GM19468 (cell line): ENCODE data around the gene ESR2.

Experiments
- ATAC-seq: cut with Tn5 transposase; IDR thresholded peaks from one replicate; pipeline ENCODE4 v1.9.1; 2021; ENCODE audit warnings: mild to moderate bottlenecking, moderate library complexity, moderate number of reproducible peaks; ENCODE audit not compliant: unreplicated experiment; ENCODE audit errors: extremely low read depth

The ESR2 gene

DNA sequence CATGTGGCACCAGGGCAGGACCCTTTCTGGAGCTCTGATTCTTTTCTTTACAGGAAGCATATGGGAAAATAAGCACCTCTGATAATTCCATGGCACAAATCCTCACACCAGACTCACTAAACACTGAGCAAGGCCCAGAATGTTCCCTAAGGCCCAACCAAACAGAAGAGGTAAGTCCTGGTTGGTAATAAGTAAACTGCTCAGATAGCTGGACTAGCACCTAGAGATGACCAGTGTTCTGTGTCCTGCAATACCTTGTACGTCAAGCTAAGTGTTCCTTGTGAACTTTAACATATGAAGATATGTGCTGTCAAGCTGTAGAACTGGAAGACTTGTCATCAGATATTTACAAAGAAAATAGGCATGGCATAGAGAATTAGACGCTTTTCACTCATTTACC is 186.7 kb downstream of the ESR2 start:
- no peak for ATAC-seq

DNA sequence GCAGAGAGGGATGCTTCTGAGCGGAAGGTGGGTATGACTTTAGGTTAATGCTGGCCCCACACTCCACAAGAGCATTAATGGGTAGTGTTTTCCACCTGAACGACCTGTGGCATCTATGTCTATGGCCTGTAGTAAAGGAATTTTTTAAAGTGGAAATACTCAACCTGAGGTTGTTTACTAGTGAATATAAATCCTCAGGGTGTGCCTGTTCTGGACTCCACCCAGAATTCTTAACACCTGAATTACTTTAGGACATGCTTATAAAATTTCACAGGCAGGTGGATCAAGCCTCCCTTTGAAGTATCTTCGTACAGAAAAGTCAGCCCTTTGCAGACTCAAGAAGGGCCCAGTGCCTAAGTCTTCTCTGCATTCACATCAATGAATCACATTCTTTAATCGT is 196.1 kb downstream of the ESR2 start:
- ATAC-seq = no peak

DNA sequence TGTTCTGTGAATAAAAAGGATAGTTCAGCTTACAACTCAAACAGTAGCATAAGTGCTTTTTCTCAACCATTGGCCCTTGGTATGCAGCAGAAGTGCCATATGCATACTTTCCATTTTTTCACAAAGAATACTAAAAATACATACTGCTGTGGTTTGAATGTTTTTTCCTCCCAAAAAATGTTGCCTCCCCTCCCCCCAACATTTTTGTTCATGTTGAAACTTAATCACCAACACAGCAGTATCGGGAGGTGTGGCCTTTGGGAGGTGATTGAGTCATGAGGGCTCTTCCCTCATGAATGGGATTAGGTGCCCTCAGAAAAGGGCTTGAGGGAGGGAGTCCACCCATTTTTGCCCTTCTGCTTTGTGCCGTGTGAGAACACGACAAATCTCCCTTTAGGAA is 198.6 kb downstream of the ESR2 start:
- no peak for ATAC-seq

DNA sequence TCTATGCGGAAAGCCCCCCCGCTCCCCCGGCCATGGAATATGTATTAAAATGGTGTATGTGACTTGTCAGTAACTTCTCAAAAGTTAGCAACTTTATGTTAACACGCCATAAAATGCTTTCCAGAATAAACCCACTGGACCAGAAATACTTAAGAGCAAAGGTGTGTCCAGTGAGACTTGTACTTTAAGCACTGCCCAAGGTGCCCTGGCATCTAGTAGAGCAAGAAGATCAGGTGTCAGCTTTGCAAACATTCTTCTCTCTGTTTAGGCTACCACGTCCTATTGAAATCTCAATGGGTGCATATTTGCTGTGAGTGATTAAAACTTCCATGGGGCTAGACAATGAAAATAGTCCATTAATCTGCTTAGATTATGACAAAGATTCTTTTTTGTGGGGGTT is 201.2 kb downstream of the ESR2 start:
- ATAC-seq = no peak

DNA sequence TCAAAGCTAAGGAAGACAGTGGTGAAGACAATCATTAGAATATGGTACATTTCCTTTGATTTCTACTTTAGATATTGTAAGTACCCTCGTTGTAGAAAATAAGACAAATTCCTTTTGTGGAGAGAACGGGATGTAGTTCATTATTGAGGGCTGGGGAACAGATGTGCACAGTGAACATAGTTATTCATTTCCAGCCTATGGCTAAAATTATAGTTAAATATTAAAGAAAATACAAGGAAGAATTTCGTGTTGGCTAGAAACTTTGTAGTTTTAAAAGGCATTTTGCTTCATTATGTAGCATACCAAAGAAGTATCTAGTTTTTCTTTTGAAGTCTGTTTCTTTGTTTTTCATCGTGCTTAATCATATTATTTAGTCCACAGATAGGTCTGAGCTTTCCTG is 201.8 kb downstream of the ESR2 start:
- no peak for ATAC-seq

DNA sequence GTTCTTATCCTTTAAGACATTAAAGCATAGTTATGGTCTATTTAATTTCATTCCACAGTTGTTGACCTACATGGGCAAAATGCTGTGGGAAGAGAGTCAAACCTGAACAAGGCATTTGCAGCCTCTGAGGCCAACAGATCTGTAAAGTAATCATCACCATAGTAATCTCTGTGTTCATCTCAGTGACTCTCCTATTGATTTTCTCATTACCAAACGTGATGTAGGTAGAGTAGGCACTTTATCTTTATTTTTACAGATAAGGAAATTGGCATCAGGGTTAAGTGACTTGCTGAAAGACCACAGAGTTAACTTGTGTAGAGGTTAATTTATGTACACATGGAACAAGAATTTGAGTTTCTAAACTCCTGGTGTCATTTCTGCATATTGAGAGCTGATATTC is 203.0 kb downstream of the ESR2 start:
- ATAC-seq = no peak

DNA sequence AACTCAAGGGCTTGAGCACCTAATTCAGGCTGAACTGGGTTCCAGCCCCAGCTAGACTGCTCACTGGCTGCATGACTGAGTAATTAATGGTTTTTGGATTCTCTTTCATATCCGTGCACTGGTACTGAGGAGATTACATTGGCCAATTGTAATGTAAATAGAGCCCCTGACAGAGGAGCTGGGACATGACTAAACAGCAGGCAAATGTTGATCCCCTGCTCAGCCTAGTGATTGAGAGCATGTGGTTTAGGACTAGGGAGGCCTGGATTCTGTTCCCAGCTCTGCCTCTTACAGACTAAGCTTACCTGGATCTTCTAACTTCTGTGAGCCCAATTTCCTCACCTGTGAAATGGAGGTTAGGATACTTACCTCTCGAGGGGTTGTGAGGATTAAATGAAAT is 204.3 kb downstream of the ESR2 start:
- no peak for ATAC-seq

DNA sequence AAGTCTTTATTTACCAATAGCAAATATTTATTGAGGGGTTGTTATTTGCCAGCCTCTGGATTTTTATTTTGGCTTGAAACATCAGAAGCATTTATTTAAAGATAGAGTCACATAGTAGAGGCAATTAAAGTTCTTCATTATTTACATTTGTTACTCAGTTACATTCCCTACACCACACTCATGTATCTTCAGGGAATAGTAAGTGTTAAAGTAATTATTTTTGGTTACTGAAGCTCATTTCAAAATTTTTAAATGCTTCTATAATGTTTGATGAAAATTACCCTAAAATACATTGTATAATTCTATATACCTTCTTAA is 205.6 kb downstream of the ESR2 start:
- no peak for ATAC-seq

DNA sequence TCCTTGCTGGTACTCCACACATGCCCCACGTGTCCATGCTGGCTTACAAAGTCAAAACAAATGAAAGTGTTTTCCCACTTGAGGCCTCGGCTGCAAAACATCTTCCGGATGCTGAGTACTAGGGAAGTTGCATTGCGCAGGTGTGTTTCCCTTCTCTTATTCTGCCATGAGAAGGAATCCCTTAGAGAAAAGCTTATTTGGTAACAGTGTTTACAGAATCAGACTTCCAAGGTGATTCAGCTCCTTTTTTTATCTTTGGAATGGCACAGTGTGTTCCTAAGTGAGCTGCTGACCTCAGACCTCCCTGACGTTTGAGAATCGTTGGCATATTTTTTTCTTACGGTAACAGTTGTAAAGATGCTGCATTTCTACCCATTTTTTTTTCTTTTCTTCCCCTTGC is 211.3 kb downstream of the ESR2 start:
- no peak for ATAC-seq

DNA sequence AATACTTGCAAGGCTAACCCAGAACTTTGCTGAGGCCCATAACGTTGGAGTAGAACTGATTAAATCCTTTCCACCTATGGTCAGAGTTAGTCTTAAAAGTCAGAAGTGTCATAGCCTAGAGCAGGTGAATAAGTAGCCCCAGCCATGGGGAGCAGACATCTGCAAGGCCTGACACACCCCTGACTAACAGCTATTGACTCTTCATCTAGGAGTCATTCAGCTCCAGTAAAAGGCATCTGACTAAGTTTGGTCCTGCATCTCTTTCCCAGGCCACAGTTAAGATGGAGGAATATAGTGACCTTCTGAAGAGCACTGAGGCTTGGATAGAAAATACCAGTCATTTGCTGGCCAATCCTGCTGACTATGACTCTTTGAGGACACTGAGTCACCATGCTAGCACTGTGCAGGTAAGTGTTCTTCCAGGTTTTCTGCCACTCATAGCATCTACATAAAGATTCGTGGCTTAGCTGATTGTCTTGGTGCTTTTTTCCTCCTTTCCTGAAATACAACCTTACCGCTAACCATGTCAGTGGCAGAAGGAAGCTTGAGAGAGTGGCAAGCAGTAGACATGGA is 212.9 kb downstream of the ESR2 start:
- ATAC-seq = no peak

DNA sequence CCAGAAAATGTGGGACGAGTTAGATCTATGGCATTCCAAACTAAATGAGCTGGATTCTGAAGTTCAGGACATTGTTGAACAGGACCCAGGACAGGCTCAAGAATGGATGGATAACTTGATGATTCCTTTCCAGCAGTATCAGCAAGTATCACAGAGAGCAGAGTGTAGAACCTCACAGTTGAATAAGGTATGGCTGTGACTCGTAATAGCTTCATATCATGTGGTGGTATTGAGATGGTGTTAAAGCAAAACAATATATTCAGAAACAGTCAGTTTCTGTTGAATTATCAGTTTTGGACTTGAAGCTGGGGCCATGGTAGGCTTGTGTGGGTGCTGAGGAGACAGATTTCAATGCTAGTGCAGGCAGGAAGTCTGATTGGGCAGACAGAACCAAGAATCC is 213.7 kb downstream of the ESR2 start:
- ATAC-seq = no peak

DNA sequence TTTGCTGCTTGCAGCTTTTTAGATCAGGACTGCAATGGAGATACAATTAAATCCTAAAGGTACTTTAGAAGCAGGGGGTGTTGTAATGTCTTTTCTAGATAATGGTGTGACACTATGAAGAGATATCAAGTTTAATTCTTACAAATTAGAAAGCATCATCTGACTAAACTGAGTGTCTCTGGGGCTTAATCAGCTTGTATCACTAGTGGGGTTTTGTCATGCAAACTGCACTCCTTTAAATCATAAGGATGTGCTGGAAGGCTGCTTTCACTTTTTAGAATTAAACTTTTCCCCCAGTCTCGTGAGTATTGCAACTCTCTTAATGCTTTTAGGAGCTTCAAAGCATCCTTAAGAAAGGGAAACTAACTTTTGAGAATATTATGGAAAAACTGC is 218.6 kb downstream of the ESR2 start:
- ATAC-seq = no peak

DNA sequence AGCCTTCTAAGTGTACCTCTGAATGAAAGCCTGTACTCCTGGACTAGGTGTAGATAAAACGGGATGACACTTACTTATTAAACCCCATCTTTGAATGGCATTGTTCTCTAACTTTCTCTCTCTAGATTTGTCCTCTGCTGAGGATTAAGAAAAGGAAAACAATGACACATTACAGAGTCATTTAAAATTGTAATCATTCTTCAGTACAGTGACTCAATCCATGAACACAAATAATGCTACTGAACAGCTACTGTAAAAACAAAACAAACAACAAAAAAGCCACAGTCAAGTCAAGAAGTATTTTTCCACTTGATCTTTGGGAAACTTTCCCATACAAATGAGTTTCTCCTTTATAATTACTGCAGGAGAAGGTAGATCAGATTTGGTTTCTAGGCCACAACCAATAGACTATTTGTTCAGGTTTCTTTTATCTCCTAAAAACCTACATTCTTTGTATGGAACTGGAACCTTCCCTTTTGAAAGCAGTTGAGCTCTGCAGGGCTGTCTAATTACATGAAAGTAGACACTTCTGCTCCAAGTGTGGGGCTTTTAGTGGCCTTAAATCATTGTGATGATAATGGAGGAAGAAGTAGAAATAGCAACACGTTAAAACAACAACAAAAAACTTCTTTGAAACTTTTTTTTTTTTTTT is 219.1 kb downstream of the ESR2 start:
- ATAC-seq = no peak

DNA sequence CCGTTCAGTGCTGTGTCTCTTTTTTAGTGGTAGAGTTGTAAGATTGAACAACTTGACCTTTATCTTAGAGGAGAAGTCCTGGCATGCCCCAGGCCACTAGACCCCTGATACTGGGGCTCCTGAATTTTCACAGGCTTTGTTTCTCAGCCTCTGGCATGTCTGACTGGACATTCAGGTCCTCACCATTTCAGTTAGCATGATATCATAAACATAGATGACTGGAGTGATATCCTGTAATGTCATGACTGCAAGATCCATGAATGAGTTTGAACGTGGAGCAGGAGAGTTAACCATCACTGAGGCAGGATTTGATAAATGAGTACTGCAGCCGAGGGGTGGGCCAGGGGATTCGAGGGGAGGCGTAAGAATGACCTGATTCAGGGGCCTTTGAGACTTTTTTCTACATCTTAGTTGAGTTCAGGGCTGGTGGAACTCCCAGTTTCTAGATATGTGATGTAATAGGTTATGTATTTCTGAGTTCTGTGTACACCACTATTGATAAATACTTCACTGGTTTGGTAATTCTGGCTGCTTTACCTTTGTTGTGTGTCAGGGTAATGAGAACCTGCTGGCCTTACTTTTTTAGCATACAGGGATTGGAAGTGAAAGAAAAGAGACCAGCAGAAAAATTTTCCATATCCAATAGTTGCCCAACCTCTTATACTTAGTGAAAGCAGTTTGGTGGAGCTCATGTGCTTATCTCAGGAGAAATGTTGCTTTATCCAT is 224.4 kb downstream of the ESR2 start:
- ATAC-seq = no peak

DNA sequence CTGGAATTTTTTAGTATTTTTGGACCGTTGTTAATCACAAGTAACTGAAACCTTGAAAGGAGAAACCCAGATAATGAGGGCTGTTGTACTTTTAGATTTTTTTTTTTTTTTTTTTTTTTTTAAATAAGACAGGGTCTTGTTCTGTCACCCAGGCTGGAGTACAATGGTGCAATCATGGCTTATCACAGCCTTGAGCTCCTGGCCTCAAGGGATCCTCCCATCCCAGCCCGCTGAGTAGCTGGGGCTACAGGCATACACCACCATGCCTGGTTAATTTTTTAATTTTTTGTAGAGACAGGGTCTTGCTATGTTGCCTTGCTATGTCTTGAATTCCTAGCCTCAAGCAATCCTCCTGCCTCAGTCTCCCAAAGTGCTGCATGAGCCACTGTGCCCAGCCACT is 229.7 kb downstream of the ESR2 start:
- no peak for ATAC-seq

DNA sequence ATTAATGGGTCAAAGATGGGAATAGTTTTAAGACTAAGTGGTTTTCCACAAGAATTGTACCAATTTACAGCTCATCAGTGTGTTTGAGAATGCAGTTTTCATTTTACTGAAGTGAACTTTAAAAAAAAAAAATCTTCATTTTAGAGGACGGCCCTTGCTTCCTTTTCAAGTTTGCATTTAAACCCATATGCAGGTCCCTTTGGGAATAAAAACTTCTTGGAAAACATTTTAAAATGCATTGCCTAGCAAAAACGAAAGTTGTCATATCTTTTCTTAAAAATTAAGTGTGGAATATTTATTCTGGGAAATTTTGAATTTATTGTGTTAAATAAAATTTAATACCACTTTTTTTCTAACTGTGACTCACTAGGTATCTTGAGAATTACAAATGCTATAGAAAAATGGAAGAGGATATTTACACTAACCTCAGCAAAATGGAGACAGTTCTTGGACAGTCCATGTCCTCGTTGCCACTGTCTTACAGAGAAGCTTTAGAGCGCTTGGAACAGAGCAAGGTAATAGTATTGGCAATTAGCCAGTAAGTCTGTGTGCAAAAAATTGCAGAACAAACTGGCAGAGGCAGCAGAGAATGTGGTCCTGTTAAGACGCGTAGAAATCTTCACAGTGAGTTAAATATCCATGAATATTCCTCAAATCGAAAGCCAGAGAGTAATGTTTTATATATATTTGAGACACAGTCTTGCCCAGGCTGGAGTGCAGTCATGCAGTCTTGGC is 231.6 kb downstream of the ESR2 start:
- ATAC-seq = no peak

DNA sequence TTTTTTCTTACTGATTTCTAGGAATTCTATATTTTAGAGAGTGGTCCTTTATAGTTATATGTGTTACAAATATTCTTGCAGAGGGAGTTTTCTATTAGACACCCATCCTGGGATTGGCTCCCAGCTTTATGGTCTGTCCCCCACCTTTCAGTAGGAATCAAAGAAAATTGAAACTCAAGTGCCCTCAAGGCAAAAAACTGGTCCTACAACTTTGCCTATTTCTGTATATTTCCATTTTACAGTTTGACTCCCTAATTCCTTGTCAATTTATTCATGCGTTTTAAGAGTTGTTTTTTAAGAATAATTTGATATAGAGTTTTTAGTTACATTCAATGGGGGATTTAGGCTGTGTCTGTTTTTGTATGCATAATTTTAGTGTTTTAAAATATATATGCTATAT is 232.5 kb downstream of the ESR2 start:
- ATAC-seq = no peak

DNA sequence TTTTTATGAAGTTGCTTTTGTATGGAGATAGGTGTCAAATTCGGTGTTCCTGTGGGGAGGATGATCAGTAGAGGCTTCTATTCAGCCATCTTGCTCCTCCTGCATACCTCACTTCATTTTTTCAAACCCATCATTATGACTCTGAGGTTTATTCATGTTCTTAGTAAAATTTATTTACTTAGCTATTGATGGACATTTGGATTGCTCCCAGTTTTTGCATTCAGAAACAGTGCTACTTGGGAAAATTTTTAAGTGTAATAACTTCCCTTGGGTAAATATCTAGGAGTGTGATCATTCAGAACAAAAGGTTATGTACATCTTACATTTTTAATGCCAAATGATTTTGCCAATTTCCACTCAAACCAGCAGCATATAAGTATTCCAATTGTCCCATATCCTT is 233.1 kb downstream of the ESR2 start:
- ATAC-seq = no peak

DNA sequence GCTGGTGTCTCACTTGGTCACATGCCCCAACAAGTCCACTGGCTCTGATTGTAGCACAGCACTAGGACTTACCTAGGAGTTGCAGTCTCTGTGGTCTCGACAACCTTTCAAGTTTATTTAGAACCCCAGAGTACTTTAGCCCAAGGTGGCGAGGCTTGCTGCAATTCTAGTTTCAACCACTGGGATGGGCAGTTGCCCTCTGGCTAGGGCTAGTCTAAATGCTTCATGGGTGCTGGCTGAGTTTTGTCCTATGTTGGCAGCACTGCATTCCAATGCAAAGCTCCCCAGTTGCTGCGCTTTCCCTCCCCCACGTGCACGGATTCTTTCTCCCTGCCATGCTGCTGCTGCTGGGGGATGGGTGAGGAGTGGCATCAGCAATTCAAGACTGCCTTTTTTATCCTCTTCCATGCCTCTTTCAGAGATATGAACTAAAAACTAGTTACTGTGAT is 233.5 kb downstream of the ESR2 start:
- no peak for ATAC-seq

DNA sequence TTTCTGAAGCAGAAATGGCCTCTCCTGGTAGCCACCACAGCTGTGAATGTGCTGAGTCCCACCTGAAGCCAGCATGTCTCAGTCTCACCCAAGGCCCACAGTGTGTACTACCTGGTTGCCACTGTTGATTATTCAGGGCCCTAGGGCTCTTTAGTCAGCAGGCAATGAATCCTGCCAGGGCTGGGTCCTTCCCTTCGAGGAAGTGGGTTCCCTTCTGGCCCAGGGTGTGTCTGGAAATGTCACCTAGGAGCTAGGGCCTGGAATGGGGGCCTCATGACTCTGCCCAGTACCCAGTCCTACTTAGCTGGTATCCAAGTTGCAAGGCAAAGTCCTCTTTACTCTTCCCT is 234.0 kb downstream of the ESR2 start:
- ATAC-seq = no peak

DNA sequence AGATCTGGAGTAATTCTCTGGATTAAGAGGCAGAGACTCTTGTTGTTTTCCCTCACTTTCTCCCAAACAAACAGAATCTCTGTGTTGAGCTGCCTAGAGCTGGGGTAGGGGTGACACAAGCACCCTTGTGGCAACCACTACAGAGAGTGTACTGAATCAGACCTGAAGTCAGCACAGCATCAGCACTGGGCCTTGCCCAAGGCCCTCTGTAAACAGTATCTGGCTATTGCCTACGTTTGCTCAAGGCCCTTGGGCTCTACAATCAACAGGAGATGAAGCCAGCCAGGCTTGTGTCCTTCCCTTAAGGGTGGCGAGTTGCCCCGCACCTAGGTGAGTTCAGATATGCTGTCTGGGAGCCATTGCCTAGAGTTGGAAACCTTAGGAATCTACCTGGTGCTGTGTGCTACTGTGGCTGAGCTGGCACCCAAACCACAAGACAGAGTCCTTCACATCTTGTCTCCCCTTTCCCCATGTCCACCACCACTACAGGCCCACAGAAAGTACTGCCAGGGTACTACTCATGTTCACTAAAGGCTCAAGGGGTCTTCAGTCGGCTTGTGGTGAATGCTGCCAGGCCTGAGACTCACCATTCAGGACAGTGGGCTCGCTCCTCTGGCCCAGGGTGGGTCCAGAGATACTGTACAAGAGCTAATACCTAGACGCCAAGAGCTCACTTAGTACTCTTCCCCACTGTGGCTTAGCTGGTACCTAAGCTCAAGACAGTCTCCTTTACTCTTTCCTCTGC is 234.5 kb downstream of the ESR2 start:
- no peak for ATAC-seq
